IPS DF 4.7 (cell line): ENCODE data around the gene ACTL10.

ENCODE experiments used
- DNase-seq: peaks from one replicate; pipeline ENCODE4 v3.0.0-alpha.2; 2013; ENCODE audit warnings: low spot score; ENCODE audit errors: extremely low read depth

Gene ACTL10

DNA sequence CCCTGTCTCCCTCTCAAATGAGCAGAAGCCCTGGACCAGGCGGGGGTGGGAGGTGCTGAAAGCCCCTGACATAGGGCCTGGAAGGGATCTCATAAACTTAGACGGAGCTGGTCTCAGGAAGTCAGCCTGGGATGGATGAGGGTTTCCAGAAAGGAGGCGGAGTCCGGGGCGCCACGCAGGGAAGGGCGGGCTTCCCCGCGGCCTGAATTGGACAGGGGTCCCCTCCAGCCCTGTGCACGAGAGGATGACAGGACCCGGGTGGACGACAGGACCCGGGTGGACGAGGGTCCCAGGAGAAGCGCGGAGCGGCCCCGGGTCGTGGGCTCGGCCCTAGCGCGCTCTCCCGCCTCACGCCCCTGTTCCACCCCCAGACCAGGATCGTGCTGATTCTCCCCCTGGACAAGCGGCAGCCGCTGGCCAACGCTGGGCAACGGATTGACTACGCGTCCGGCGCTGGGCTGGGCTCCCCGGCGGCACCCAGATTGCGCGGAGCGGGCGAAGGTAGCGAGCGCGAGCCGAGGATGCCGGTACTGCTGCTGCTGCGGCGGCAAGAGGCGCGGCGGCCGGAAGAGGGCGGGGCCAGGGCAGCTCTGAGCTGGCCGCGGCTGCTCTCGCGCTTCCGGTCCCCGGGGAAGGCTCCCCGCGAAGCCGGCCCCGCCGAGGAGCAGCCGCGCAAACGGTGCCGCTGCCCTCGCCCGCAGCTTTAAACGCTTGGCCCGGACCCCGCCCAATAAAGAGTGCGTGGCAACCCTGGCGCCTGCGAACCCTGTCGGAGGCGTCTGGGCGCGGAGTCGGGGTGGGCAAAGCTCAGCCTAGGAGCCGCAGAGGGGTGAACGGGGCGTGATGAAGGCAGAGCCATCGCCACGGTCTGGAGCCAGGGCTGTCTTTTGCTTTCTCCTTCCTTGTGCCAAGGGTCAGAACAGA, 3.3 kb upstream of the ACTL10 start:
- no peak for DNase-seq

DNA sequence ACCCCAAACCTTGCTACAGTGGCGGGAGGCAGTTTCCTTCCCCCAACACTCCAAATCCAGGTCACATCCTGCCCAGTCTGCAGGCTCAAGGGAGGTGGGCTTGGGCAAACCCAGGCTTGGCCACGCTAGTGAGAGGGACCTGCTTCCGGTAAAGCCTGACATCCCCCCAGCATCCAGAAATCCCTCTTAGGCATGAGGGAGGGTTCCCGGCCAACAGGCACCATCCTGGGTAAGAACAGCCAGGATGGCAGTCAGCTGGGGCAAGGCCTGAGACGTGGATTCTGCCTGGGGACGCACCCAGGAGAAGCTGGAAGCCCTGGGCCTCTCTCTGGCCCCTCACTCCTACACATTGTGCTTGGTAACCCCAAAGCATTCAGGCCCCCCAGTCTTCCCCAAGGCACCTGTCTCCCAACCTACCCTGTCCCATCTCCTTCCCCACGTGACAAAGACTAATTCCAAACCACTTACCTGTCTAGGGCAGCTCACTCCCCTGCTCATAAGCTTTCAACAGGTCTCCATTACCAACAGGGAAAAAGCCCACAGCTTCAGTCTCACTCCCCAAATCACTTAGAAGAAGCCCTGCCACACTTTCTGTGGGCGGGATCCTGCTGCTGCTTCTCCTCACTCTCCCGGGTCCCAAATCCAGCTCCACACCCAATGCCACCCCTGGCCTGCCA, 2.5 kb upstream of the ACTL10 start:
- no peak for DNase-seq

DNA sequence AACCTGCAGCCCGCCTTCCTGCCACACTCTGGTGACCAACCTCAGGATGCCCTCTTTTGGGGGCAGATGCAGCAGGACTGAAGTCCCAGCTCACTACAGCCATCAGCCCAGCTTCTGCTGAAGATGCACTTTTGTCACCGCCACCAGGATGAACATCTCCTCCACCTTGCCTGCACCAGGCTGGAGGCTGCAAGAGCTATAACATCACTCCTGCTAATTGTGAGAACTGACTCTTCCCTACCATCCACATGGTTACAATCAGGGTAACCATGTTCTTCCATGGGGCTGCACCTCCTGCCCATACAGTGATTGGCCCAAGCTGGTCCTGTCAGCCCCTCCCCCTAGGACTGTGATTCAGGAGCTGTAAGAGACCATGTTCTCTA, 2.0 kb upstream of the ACTL10 start:
- no peak for DNase-seq

DNA sequence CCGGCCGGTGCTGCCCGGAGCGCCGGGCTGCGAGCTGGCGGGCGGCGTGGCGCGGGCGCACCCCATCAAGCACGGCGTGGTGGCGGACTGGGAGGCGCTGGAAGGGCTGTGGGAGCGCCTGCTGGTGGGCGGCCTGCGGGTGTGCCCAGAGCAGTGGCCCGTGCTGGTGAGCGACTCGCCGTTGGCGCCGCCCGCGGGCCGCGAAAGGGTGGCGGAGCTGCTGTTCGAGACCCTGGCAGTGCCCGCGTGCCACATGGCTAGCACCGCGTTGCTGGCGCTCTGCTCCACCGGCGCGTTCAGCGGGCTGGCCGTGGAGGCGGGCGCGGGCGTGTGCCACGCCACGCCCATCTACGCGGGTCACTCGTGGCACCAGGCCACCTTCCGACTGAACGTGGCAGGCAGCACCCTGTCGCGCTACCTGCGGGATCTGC, 517 bp downstream of the ACTL10 start:
- DNase-seq: no peak

DNA sequence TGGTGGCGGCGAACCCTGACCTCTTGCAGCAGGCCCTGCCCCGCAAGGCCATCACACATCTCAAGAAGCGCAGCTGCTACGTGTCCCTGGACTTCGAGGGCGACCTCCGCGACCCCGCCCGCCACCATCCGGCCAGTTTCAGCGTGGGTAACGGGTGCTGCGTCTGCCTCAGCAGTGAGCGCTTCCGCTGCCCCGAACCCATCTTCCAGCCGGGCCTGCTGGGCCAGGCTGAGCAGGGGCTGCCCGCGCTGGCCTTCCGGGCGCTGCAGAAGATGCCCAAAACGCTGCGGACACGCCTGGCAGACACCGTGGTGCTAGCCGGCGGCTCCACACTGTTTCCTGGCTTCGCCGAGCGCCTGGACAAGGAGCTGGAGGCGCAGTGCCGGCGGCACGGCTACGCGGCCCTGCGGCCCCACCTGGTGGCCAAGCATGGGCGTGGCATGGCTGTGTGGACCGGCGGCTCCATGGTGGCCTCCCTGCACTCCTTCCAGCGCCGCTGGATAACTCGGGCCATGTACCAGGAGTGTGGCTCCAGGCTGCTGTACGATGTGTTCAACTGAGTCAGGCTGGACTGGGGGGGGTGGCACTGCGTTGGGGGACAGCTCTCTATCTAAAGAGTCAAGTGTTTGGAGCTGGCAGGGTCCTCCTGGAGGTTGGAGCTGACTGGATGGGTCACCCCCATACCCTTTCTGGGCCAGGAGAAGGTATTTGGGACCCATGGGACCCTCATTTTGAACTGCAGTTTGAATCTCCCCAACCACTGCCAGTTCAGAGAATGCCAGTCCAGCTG, 1.1 kb downstream of the ACTL10 start:
- no peak for DNase-seq

DNA sequence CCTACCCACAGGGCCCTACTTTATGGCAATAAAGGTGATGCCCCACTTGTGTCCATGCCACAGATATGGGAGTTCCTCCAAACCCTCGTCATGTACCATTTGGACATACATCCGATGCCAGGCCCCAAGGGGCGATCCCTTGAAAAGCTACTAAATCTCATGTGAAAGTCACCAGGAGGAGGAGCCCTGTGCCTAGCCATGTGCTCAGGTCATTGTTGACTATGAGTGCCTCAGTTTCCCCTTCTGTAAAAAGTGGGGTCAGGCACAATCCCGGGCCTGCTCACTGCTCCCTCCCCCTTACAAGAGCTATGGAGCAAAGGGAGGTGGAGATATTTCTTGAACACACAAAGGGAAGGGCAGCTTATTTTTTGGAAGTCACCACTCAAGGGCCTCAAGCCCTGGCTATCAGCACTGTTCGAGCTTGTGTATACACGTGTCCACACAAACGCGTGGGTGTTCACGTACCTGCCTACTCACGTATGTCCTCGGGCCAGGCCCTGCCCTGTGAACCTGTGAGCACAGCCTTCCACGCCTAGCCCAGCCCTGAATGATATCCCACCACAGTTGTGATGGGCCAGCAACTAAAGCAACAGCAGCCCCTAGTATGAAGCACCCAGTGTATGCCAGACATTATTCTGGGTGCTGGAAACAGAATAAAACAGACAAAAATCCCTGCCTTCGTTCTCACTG, 1.9 kb downstream of the ACTL10 start:
- DNase-seq: no peak

DNA sequence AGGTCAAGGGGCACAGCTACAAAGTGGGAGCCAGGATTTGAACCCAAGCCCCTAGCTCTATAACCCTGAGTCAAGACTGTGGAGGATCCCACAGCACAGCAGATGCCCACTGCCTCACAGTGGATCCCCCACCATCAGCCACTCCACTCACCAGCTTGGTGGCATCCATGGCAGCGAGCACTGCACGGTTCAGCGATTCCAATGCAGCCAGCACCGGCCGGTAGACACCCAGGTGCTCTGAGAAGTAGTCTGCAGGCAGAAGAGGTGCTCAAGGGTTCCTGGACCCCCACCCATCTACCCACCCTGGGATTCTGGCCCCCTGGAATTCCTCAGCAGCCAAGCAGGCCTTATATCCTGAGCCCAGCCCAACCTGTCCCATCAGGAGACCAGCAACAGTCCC, 2.5 kb downstream of the ACTL10 start:
- DNase-seq: no peak

DNA sequence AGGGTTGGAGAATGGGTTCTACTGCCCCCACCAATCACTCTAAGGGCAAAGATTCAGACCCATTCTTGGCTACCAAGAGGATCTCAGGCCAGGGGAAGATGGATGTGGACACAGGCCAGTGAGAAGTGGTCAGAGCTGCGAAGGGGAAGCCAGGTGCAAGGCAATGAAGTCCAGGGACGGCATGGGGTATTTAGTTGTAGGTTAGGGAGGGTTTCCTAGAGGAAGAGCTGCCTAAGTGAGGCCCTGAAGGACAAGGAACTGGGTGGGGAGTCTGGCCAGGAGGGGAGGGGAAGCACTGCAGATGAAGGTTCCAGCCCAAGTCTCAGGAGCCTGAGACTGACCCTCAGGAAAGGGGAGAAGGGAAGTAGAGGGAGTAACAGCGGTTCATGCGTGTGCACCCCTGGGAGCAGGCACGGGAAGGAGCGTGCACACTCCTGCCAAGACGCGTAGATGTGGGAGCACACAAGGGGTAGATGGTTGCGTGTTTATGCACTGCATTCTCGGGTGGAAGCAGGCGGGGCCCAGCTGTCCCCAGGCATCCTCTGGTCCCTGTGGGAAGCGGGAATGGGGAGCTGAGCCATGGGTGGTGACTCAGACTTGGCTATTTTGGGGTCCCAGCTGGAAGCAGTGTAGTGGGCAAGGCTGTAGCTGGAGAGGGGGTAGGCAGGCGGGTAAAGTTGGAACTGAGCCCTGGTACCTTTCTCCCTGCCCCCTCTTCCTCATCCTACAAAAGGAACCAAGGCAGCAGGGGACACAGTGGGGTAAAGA, 3.3 kb downstream of the ACTL10 start:
- DNase-seq: no peak

DNA sequence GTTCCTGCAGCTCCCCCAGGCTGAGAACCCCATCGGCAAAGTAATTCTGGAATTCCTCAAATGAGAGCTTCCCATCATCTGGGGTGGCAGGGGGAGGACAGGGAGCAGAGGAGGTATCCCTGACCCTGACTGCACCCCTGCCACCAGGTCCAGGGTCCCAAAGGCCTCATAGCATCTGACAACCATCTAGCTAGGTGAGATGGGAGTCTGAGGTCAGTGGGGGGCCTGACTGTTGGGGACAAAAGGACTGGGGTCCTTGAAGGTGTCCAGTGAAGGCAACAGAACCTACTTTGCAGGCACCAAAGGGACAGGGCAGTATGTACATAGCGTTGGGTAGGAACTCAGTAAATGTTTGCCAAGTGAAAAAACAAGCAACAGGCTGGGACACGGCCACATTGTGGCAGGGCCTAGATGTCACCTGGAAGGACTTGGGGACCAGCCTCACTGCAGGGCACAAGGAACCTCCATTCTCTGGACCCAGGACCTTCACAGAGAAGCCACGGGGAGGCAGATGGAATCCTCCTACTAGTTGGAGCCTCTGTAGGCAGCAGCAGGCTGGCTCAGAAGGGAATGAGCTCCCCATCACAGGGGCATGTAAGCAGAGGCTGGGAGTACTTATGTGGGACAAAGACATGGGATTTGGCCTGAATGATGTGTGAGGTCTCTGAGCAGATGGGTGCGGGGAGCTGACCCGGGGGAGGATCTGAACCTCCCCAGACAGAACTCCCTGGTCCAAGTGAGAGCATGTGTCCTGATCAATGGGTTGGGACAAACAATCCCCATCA, 4.2 kb downstream of the ACTL10 start:
- DNase-seq: no peak

DNA sequence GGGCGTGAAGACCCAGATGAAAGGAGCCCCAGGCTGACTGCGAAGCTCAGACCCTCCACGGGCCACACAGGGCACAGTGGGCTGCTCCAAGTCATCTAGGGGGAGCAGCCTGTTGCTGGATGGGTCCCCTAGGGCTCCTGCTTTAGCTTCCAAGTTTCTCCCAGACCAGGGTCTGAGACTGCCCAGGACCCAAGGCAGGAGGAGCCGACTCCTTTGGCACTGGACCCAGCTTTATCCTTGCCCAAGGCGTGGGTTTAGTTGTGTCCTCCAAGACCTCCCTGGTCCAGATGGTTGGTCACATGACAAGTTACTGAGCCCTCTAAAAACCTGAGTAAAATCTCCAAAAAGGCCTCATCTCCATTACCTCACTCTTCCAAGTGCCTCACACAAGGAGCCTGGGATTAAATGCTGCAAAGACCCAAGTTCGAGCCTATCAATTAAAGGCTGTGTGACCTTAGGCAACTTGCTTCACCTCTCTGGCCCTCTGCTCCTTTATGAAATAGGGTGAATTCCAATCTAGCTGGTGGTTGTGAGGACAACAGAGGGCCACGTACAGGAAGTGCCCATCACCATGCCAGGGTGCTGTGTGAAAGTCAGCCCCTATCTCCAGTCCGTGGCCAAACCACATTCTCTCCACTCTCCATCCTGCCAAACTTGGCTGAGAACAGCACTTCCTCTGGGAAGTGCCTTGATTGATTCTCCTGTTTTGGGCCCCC, 5.0 kb downstream of the ACTL10 start:
- no peak for DNase-seq

DNA sequence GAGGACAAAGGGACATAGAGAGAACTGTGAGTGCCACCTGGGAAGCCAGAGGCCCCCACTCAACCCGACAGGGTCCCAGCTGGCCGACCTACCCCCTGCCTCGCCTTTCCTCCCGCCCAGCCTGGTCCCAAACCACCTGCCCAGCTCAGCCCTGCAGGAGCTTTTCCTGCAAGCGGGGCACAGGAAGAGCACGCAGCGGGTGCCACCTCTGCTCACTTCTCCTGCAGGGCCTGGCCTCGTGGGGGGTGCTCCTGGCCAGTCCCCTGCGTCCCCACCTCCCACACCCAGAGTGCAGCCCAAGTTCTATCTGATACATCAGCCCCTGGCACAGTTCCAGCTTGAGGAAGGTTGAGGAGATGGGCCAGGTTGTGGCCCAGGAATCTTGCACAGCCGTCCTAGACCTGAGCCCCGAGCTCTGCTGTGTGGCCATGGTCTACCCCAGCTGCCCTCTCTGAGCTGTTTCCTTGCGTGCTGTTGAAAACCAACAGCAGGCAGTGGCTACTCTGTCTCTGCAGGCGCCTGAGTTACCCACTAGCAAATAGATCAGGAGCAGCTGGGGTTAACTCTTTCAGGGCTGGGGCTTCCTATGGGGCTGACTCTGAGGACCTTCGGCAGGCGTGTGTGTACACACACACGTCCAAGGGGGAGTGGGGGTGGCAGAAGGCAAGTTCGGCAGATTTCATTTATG, 5.8 kb downstream of the ACTL10 start:
- DNase-seq: no peak

DNA sequence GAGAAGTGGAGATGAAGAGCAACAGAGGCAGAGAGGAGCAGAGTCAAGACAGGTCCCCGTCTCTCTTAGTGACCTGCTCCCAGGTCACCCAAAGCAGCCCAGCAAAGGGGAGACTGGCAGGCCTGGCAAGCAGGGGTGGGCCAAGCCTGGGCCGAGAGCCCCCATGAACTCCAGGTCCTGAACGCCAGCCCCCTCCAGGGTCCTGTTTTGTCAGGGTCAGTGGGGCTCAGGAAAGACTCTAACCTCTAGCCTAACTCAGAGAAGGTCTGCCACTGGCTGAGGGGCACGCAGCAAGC, 6.3 kb downstream of the ACTL10 start:
- DNase-seq: no peak

DNA sequence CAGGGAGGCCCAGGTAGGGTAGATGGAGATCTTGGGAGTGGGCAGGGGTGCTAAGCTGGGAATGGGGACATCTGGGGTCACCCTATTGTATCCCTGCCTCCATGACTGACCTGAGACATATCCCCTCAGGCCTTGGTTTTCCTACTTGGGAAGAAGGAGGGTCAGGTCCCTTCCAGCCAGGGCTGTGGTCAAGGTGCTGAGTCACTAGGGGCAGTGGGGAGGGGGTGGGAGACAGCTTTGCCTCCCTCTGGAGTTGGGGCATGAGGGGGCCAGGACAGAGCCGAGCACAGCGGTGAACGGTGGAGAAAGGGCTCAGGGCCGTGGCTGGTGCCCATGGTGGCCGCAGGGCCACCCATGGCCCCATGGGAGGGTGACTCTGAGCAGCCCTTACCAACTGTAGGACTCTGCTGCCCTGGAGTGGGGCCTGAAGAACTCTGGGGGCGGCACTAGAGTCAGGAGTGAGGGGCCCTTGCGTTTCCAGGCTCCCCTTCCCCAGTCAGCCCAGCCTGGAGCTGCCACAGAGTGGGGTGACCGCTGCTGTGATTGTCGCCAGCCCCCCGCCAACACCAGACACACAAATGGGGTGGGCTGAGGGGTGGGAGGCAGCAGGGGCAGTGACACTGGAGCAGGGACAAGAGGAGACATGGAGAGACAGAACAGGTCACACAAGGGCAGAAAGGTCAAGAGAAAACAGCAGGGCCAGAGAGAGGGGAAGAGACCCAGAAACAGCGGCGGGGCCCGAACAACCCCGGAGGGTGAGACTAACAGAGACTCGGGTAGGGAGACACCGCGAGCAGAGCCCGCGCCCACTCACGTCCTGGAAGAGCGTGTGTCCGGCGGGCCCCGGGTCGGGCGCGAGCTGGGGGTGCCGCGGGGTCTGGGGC, 6.9 kb downstream of the ACTL10 start:
- DNase-seq: no peak

DNA sequence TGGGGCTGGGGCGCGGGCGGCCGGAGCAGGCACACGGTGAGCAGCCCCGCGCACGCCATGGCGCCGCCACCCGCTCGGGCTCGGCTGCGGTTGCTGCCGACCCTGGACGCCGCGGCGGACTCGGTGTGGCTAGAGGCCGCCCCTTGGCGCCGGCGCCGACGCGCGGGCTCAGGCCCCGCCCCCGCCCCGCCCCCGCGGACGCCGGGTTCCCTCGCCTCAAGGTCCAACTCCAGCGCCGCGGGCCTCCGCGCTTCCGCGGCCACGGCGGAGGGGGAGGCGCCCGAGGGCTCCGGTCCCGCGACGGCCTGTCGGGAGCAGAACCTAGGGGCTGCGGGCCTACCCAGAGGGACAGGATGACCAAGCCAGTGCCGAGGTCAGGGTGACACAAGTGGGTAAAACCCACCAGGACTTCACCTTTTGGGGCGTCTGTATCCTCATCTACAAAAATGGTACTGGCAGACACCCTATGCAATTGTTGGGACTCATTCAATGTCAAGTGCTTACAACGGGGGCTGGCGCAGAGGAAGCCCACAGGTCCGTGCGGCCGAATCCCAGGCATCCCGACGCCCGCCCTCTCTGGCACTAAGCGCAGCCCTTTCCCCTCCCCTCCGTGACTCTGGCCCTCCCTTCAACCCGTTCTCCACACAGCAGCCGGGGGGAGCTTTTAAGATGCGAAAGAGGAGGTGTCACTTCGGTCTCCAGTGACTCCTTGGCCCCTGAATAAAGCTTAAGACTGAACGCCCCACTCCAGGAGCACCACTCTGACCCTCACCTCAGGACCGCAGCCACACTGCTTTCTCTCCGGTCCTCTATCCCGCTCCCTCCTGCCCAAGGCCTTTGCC, 7.8 kb downstream of the ACTL10 start, which contains the start of gene NECAB3:
TSS of gene NECAB3 (minus strand) at position 135 of the 842 bp plus-strand sequence. CDS start at position 59, 76 bp downstream.
- DNase-seq: no peak

DNA sequence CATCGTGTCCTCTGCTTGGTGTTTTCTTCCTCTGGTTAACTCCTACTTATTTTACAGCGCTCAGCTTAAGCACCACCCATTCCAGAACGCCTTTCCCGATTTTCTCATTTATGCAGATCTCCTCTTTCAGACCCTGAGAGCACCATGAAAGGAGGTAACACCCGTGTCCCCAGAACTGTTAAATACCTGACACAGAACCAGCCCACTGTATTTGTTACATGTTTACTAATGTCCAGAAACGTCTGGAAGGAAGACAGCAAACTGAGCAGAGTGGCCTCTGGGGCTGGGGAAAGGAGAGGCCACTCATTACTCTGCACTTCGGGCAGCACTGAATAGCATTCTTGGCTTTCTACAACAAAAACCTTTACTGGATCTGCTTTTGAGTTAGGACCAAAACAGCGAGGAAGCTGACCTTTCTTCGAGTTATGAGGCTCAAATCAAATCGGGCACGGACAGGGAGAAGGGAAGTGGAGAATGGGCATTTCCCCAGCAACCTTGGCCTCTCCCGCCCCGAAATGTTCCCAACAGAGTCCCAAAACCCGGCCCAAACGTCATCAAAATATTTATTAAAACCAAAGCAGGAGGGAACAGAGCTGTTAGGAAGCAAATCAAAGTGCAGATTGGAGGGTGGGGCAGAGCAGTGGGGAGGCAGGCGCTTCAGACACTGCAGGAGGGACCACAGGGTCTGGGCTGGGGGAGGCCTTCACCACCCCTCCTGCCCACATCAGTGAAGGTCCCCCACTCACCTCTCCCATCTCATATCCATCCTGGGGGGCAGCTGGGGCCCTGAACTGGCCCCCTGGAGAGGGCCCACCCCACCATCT, 8.6 kb downstream of the ACTL10 start:
- no peak for DNase-seq

DNA sequence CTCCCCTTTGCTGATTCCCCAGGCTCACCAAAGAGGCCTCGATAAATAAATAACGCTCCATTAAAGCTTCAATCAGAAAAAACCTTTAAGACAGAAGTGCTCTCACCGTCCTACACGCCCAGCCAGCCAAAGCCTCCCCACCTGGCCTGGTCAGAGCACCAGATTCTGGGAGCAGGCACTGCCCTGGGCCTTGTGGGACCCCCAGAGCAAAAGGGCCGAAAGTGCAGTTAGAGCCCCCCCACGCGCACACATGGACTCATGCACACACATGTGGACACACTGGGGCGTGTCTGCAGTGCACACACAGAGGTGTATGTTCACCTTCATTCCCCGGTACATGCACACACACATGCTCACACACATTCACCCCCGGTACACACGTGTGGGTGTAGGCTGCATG, 9.4 kb downstream of the ACTL10 start:
- DNase-seq: no peak
